SU-DHL-6 (cell line): ENCODE measurements around the gene FGF1.

Source experiments
- H2AFZ ChIP-seq: fragments of 200-600 bp; sonication (generic); 2 replicates; pipeline ENCODE4 v1.6.1; 2014; ENCODE audit warnings: low read depth, mild to moderate bottlenecking, moderate library complexity, mixed read lengths, antibody characterized with exemption, low read length; ENCODE audit not compliant: severe bottlenecking
- H3F3A ChIP-seq: fragments of 200-600 bp; shearing (Covaris generic); 2 replicates; pipeline ENCODE4 v1.6.0; 2016; ENCODE audit warnings: antibody characterized with exemption, mild to moderate bottlenecking; ENCODE audit not compliant: insufficient read depth
- H3K27ac ChIP-seq: fragments of 200-600 bp; sonication (generic); 2 replicates; pipeline ENCODE4 v1.5.1; 2016; ENCODE audit warnings: low read depth, mild to moderate bottlenecking, low read length, moderate library complexity, mixed read lengths
- H3K27me3 ChIP-seq: fragments of 200-600 bp; sonication (generic), shearing (Covaris generic); 2 replicates; pipeline ENCODE4 v1.6.0; 2014; ENCODE audit warnings: mild to moderate bottlenecking, low read length
- H3K36me3 ChIP-seq: fragments of 200-600 bp; sonication (generic); 2 replicates; pipeline ENCODE4 v1.6.1; 2014; ENCODE audit warnings: mild to moderate bottlenecking, low read length, mixed read lengths
- H3K4me2 ChIP-seq: fragments of 300-600, 200-600 bp; shearing (Covaris generic), sonication (generic); 2 replicates; pipeline ENCODE4 v1.6.0; 2014; ENCODE audit warnings: low read length, low read depth, mild to moderate bottlenecking; ENCODE audit not compliant: poor library complexity, severe bottlenecking
- H3K4me3 ChIP-seq: fragments of 200-600 bp; sonication (generic); 2 replicates; pipeline ENCODE4 v1.5.1; 2014; ENCODE audit warnings: antibody characterized with exemption, low read length, mild to moderate bottlenecking, mixed read lengths; ENCODE audit not compliant: insufficient read depth, poor library complexity, severe bottlenecking
- H3K79me2 ChIP-seq: fragments of 200-600 bp; sonication (generic); 2 replicates; pipeline ENCODE4 v1.6.1; 2014; ENCODE audit warnings: mild to moderate bottlenecking, low read length, moderate library complexity; ENCODE audit not compliant: insufficient read depth
- H3K9ac ChIP-seq: fragments of 200-600 bp; sonication (generic); 2 replicates; pipeline ENCODE4 v1.7.0; 2014; ENCODE audit warnings: mild to moderate bottlenecking, low read length
- H3K9me2 ChIP-seq: fragments of 200-600 bp; sonication (generic); replicated peaks from 2 replicates; pipeline ENCODE4 v1.6.1; 2014; ENCODE audit warnings: low read length; ENCODE audit not compliant: insufficient read depth
- H3K9me3 ChIP-seq: fragments of 200-600 bp; sonication (generic); 2 replicates; pipeline ENCODE4 v1.6.1; 2014; ENCODE audit warnings: low read length, mixed read lengths; ENCODE audit not compliant: insufficient read depth
- H4K20me1 ChIP-seq: fragments of 200-600 bp; sonication (generic); 2 replicates; pipeline ENCODE4 v1.6.1; 2014; ENCODE audit warnings: low read depth, mild to moderate bottlenecking, antibody characterized with exemption, low read length, moderate library complexity, mixed read lengths
- CTCF ChIP-seq: fragments of 200-600 bp; sonication (generic); IDR thresholded peaks from one replicate; pipeline ENCODE4 v1.5.1; 2017; ENCODE audit warnings: antibody characterized with exemption, mild to moderate bottlenecking, low read length, moderate library complexity; ENCODE audit not compliant: insufficient read depth, poor library complexity, severe bottlenecking
- EZH2phosphoT487 ChIP-seq: fragments of 200-600 bp; sonication (generic), shearing (Covaris generic); conservative IDR thresholded peaks from 2 replicates; pipeline ENCODE4 v1.6.1; 2018; ENCODE audit warnings: mild to moderate bottlenecking, antibody characterized with exemption, low read length, moderate library complexity, mixed read lengths

The FGF1 gene

GRCh38 chr5:142590451-142591231, 95.2 kb downstream of the FGF1 start:
- Histone ChIP-seq H4K20me1 (no peaks in the 10 kb centered on the region), H3K4me2 (no peak overlapping the region), H3K9ac (no peak overlapping the region), H2AFZ (no peak overlapping the region), H3K9me2 (no peaks in the 10 kb centered on the region), H3K4me3 (no peak overlapping the region), H3K27ac (no peak overlapping the region), H3K27me3 (no peaks in the 10 kb centered on the region), H3F3A (no peaks in the 10 kb centered on the region), H3K9me3 (no peaks in the 10 kb centered on the region), H3K79me2 (no peaks in the 10 kb centered on the region), H3K36me3 (no peaks in the 10 kb centered on the region)
- TF ChIP-seq CTCF = no peak
- TF ChIP-seq EZH2phosphoT487 = no peak

- Histone ChIP-seq H3K4me3 (no peak overlapping the region), H2AFZ (no peak overlapping the region), H3K36me3 (no peaks in the 10 kb centered on the region), H3F3A (no peaks in the 10 kb centered on the region), H3K79me2 (no peaks in the 10 kb centered on the region), H3K4me2 (no peak overlapping the region), H3K27ac (no peak overlapping the region), H3K27me3 (no peaks in the 10 kb centered on the region), H3K9ac (no peak overlapping the region), H4K20me1 (no peaks in the 10 kb centered on the region), H3K9me2 (no peaks in the 10 kb centered on the region), H3K9me3 (no peaks in the 10 kb centered on the region)
- TF ChIP-seq EZH2phosphoT487 (no peak), CTCF (no peak)
Measured at GRCh38 chr5:142589720-142590119, 96.2 kb downstream of the FGF1 start.

- TF ChIP-seq EZH2phosphoT487 (no peak), CTCF (peak; percentile 69)
- H2AFZ ChIP-seq = no peak overlapping the region
- H3K9me3 ChIP-seq = no peaks in the 10 kb centered on the region
- no peaks in the 10 kb centered on the region for H3K36me3 ChIP-seq
- no peak overlapping the region for H3K9ac ChIP-seq
- H3K27ac ChIP-seq = no peak overlapping the region
- no peaks in the 10 kb centered on the region for H3K79me2 ChIP-seq
- no peak overlapping the region for H3K4me2 ChIP-seq
- H3K27me3 ChIP-seq = no peaks in the 10 kb centered on the region
- no peaks in the 10 kb centered on the region for H3K9me2 ChIP-seq
- H4K20me1 ChIP-seq = no peaks in the 10 kb centered on the region
- H3F3A ChIP-seq = no peaks in the 10 kb centered on the region
- H3K4me3 ChIP-seq = no peak overlapping the region
Measured at GRCh38 chr5:142587354-142587965, 98.4 kb downstream of the FGF1 start.
